Retina (tissue), 1 donor: Measurements from ENCODE around the gene PACRG.

ENCODE experiments used
- DNase-seq: peaks from one replicate; pipeline ENCODE4 v3.0.0-alpha.2; 2016

PACRG gene

DNA sequence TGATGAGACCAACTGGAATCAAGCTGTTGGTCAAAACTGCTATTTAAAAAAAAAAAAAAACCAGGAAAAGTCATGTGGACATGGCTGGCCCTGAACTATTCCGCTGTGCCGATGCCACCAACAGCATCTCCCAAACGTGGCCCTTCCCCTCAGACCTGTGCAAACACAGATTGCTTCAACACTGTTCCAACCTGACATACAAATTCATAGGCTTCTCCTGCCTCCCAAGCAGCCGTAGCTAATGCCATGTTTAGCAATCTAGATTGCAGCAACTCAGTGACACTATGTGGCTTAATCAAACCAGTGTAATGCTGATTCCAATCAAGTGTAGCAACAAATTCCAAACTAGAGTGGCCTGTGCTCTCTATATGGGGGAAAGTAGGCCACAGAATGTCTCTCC lies 16.4 kb upstream of the PACRG start:
- DNase-seq: no peak

DNA sequence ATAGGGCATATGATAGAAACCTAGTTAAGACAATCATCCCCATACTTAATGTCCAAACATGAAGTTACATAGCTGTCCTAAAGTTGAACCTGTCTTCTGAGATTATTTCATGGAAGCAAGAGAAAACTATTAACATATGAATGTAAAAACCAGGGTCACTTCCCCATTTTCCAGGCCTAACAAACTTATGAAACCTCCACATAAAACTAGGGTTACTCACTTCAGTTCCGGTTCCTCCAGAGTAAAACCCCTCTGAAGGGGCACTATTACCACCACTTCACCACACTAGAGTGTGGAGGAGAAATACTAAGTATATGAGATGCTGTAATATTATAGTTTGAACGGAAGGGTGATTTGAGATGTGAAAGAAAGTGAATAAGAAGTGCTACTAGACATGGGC lies 15.1 kb upstream of the PACRG start:
- no peak for DNase-seq

DNA sequence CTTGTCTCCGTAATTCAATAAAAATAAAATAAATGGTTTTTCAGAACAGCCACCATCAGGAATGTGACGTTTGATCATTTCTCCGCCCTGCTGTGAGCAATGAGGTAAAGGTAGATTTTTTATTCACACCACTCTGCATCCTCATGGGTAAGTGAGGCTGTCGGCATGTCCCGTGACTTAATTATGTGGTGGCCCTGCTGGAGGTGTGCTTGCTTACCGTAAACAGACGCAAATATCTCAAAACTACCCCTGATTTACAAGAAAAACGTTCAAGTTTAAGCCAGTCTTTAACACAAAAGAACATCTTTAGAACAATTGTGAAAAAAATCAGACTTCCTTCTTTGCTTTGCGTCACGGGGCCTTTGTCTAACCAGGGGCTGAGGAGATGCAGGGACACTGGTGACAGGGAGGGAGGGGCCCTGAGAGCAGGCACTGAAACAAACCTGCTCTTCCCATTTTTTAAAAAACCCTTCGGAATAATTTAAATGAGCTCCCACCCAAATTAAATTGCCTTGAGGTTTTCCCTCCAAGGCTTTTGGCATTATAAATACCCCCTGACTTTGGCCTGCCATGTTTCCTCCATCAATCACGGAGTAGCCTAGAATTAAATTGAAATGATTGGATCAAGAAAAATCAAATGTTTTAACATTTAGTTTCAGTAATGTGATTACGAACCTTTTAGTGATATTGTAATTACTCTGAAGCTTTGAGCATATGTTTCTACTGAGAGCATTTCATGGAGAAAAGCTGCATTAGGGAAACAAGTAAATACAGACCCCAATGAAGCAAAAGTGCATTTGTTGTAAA lies 13.6 kb upstream of the PACRG start:
- DNase-seq: peak; percentile 9

DNA sequence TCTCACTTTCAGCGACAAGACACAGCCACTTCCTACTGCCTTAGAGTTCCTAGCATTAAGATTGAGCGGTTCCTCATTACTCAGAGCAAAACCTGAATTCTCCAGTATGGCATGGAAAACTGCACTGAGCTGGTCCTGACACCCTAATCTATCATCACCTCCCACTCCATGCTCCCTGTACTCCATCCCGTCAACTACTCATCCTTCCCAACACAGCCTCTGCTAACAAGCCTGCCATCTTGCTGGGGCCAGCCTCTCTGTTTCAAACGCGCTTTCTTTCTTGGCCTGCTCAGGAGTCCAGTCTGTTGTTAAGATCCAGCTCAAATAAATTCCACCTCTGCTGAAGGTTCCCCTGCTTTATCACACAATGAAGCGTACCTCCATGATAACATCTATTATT lies 12.2 kb upstream of the PACRG start:
- no peak for DNase-seq

DNA sequence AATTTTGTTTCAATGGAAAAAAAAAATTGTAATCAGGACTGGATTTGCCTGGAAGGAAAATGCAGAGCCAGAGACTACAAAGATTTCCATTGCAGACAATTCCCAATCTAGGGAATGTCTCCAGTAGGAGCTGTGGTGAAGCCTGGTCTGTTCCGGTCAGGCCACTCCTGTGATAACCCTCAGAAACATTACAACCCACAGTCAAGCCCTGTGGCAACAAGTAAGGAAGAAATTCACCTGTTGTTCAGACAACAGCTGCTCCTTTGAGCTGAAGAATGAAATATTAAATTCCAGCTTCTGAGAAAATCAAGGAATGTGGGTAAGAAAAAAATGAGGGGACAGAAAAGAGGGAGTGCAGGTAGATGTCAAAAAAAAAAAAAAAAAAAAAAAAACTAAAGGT lies 8.2 kb upstream of the PACRG start:
- DNase-seq: no peak

DNA sequence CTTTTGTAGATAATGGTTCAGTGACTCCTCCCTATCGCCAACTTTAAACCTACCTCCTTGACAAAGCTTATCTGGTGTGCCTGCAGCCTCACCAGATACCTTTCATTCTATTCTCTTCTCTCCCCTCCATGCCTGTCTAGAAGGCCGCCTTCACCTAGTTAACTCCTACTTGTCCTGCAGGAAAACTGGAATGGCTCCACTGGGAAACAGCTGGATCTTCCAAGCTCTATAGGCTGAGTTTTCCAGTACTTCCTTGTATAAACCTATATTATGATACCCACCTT lies 6.4 kb upstream of the PACRG start:
- DNase-seq: no peak

DNA sequence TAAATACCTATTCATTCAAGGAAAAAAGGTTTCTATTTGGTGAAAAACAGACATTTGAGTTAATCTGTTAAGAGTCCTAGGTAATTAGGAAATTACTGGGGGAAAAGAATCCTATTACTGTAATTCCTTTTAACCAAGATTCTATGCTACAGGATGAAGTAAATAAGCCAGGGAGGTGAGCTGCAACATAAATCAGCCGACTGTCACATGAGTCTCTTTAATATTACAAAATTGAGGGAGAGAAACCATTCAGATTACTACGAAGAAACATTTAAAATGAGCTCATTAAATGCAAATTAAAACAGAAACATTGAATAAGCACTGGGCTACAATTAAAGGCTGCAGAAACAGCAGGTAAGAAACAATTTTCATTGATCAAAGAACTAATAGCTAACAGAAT lies 5.5 kb upstream of the PACRG start:
- DNase-seq: no peak

DNA sequence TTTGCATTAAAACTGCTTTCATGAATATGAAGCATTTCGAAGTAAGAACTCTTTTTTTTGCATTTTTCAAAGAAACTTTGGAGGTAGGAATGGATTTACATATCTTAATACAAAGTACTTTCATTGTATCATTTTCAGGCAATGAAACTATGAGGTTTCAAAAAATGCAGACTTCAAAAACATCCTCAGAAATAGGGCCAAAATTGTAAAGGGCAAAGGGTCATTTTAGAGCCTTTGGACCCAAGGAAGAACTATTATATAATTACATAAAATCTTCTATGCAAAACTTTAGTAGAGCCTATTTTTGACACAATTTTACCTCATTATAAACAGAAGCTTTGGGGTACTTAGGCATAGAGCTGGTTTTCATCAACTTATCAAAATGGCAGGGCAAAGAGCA lies 5.1 kb upstream of the PACRG start:
- DNase-seq: no peak

DNA sequence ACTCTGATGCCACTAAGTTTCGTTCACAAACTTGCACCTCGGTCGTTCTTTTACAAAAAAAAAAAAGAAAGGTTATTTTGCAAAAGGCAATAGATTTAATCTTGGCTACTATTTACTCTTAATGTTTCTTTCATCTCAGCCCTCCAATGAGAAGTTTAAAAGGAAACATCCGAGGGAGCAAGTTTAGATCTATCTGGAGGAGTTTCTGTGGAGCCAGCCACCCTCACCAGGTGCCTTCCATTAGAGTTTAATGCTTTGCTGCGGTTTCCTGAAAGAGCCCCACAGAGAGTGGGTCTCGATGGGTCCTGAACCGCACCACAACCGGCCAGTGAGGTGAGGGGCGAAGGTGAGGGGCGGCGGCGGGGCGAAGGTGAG lies 840 bp upstream of the PACRG start:
- no peak for DNase-seq

DNA sequence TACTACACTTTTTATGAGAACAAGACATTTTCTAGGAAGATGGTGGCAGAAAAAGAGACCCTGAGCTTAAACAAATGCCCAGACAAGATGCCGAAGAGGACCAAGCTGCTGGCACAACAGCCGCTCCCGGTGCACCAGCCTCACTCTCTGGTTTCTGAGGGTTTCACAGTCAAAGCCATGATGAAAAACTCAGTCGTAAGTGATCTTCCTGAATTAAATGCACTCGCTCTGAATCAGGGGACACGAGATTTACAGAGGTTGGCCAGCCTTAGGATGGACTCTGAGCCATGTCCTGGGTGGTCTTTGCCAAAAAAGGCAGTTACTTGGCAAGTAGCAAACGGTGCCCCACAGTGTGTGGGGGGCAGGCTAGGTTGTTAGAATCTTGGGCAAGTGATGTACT lies 423 bp downstream of the PACRG start:
- DNase-seq: no peak

DNA sequence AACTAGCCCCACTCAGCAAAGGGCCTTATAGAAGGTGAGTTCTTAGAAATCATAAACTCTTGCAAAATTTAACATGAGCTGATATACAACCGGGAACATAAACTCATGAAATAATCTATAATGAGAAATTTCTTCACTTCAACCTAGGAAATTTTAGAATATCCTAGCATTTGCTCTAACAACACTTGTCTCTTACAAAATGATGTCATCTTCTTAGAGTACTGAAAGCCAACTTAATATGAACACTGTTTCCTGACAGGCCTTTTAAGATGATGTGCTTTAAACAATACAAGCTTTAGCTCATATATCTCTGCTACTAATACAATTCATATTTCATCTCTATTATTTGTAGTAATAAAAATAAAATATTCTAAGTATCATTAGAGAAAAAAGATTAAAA lies 932 bp downstream of the PACRG start:
- DNase-seq: no peak

DNA sequence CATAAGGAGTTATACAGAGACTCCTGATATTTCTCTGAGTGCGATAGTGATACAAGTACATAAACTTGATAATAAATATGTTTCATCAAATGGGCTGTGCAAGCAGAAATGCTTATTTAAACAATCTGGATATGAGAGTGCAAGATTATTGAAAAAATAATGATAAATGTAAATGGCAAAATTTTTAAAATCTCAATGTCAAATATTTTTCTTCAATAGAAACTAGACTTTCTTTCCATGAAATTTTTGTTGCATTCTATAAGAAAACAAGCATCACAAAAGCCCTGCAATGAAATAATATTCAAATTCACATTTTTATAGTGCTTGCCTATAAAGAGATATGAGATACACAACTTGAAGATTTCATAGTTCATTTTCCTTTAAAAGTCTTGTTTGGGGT lies 2.7 kb downstream of the PACRG start:
- no peak for DNase-seq

DNA sequence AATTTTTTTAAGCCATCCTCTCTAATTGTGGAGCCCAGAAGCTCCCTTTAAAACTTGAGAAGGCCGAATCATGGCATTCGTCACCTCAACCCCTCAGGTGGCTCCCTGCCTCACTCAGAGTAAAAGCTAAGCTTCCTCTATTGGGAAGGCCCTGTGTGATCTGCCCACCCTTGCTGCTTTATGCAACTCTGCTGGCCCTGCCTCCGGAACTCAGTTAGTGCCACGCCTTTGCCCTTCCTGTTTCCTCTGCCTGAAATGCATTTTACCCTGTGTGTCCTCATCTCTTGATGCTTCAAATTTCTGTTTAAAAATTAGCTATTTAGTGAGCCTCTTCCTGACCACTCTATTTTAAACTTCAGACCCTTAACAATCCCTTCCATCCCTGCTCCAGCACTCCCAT lies 5.7 kb downstream of the PACRG start:
- no peak for DNase-seq

DNA sequence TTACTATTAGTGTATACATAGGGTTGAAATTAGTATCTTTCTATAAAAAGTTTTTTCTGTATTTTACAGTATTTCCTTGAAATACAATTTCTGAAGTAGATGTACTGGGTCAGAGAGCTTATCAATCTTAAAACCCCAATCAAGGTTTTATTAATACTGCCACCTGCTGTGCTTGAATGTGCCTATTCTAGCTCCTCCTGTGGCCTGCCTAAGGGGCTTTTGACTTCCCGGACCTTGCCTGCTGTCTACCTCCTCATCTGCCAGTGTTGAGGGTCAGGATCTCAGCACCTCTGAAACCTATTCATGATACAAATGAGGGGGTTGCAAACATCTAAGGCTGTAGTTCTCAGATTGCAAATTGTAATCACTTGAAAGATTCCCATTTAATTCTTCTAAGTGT lies 9.2 kb downstream of the PACRG start:
- DNase-seq: no peak

DNA sequence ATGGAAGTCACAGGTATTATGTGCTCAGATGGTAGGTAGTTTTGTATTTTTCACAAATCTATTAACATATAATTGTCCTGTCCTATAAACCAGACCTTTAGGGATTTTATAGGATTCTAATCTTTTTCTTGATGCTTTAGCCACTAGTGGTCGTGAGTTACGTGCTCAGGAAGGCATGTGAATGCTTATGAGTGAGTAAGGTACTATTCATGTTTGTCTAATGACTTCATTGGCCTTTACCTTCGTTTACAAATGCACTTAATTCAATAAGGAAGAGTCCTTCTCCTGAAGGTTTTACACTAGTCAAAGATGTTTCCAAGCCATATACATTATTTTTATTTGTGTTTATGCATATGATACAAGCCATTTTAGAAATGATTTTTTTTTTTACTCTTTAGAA lies 23.0 kb downstream of the PACRG start:
- DNase-seq: no peak

DNA sequence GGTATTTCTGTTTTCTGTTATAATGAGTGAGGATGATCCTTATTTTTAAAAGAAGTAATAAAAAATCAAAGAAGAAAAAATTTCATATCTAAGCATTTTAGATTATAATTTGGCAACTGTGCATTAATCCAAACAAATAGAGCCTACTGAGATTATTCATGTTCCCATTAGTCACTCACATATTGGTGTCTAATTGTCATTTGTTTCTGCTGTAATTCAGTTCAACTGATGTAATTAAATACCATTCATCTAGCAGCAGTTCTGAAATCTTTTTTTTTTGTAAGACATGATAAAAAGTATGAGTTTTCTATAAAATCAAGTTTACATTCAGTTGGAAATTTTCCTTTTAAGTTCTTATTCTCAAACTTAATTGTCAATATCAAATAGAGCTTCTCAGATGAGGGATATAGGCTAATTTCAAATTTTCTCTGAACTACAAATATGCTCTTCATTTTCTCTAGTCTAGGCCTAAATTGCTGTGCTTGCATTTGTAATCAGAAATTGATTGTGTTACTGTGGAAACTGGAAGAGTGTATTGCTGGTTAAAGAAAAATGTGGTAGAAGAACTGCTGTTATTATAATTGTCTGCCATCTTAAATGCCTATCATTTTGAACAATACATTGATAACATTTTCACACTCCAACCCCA lies 23.6 kb downstream of the PACRG start:
- DNase-seq: no peak

DNA sequence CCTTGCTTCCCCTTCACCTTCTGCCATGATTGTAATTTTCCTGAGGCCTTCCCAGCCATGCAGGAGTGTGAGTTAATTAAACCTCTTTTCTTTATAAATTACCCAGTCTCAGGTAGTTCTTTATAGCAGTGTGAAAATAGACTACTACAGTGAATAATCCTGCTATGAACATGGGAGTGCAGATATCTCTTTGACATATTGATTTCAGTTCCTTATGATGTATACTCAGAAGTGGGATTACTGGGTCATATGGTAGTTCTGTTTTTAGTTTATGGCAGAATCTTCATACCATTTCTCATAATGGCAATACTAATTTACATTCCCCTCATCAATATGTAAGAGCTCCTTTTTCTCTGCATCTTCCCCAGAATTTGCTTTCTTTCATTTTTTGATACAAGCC lies 26.0 kb downstream of the PACRG start:
- no peak for DNase-seq

DNA sequence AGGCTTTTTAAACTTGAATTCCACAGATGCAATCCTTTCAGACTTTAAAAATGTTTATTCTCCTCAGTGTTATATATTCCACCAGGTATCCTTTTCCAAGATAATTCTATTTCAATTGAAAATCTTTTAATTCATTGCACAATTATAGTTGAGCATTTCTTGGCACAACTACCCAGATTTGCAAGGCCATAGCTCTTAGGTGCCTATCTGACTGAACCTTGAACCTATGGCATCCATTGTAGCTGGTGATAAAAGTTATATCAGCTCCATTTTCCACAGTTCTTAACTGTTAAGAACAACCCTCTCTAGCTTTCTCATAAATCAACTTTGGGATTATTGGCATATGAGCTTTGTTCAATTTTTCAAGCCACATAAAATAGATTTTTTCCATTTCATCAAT lies 42.4 kb downstream of the PACRG start:
- DNase-seq: no peak

DNA sequence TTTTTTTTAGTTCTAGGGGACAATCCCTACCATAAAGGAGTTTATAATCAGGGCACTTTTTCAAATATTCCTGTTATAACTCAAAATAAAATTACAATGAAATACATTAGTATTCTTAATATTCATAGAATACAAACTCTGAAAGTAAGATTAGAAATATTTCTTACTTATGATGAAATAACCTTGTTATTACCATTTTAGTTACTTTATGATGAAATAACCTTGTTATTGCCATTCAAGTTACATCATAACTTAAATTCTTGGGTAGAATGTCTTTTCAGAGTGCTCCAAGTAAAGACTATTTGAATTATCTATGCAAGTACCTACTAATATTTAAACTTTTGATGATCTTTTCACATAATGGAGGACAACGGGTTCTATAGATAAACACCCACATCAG lies 43.2 kb downstream of the PACRG start:
- no peak for DNase-seq

DNA sequence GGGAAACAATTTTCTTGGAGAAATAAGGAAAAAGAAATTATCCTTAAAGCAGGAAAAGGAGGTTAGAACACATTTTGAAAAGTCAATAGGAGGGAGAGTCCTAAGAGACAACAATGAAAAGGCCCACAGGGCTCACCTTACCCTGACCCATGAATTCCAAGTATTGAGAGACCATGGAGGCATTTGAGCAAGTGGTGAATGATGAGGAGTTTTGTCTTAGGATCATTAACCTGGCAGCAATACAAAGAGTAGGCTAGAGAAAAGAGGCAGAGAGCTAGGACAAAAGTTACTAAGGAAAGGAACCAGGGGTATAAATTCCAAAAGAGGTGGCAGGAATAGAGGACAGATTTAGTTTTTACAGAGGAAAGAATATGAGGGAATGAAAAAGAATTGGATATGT lies 44.7 kb downstream of the PACRG start:
- no peak for DNase-seq

DNA sequence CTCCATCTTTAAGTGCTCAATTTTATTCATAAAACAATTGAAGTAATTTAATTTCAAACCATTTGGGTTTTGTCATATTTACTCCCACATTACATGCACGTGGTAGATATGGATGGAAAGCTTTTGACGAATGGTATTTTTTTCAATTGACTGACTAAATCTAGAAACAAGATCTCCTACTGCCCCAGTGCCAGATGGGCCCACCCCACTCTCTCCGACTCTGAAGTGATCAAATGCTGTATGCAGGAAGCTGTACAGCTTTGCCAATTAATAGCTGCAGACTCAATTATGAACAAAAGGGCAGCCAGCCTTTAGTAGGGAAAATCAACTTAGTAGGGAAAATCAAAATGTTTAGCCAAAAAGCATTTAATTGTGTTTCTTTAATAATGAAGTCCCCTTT lies 46.2 kb downstream of the PACRG start:
- no peak for DNase-seq

DNA sequence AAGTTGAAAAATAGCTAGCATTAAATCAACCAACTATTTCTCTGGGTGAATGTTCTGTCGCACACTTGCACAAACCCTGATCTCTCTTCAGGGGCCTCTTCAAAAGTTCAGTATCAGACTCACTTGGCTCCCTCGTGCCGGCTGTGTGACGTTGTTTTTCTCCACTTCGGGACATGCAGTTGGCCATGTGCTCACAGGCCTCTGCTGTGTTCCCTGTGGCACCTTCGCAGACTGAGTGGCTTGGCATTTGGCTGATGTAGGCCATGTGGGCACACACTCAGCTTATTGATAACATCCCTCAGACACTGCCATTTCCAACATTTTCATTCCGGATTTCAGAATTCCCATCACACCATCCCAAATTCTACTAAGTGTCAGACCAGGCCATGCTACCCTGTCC lies 49.3 kb downstream of the PACRG start:
- DNase-seq: no peak

DNA sequence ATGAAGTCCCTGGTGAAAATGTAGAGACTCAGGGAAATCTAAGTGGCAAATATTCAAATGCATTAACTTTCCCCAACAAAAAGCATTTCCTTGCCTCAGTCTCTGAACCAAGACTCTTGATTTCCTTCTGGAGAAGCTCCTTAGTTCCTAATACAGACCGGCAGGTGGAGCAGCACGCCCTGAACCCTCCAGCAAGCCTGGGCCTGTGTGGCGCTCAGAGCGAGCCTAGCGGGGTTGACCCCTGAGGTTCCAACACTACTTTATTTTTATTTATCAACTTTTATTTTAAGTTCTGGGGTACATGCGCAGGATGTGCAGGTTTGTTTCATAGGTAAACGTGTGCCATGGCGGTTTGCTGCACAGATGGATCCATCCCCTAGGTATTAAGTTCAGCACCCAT lies 50.8 kb downstream of the PACRG start:
- no peak for DNase-seq

DNA sequence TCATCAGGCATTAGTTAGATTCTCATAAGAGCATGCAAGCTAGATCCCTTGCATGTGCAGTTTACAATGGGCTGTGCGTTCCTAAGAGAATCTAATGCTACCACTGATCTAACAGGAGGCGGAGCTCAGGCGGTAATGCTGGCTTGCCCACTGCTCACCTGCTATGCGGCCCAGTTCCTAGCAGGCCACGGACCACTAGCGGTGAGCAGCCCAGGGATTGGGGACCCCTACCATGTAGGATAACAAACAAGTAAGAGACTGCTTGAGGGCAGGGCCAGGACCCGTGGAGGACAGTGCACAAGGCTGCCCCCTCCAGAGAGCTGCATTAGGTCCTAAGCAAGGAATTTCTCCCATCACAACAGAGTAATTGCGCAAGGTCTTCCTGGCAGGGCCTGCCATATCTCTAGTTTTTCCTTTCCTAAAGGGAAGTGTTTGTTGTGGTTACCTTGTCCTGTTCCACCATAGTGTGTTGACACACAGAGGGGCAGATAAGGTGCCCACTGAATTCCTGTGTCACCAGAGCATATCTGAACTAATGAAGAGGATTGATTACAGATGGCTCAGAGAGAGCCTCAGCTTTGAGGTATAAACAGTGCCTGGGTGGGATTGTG lies 58.0 kb downstream of the PACRG start:
- DNase-seq: no peak
